GM12874 (cell line): ENCODE data around the gene NRG3.

ENCODE experiments used
- TF ChIP-seq, protein P1 (sequence below): IDR thresholded peaks from 2 replicates; pipeline ENCODE4 v1.5.1; 2011; ENCODE audit warnings: low read depth, mild to moderate bottlenecking, control low read depth, low read length, moderate library complexity; ENCODE audit not compliant: insufficient read depth

Gene NRG3

DNA sequence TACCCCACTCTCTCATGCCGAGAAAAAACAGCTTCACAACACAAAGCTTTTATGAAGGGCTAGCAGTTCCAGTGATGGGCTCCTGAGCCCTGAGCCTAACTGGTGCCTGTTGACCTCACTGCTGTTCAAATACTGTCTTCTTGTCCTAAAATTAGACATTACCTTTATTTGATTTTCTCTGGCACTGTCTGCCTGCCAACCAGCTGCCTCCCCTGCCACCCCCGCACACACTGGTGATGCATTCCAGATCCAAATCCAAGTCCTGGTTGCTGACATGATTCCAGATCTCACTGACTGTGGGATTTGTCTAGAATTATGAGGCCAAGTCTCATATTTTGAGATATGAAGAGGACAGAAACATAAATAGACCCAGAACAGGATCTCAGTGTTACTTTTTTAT, 816.2 kb downstream of the NRG3 start:
- TF ChIP-seq, protein P1, sequence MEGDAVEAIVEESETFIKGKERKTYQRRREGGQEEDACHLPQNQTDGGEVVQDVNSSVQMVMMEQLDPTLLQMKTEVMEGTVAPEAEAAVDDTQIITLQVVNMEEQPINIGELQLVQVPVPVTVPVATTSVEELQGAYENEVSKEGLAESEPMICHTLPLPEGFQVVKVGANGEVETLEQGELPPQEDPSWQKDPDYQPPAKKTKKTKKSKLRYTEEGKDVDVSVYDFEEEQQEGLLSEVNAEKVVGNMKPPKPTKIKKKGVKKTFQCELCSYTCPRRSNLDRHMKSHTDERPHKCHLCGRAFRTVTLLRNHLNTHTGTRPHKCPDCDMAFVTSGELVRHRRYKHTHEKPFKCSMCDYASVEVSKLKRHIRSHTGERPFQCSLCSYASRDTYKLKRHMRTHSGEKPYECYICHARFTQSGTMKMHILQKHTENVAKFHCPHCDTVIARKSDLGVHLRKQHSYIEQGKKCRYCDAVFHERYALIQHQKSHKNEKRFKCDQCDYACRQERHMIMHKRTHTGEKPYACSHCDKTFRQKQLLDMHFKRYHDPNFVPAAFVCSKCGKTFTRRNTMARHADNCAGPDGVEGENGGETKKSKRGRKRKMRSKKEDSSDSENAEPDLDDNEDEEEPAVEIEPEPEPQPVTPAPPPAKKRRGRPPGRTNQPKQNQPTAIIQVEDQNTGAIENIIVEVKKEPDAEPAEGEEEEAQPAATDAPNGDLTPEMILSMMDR, result no peak

DNA sequence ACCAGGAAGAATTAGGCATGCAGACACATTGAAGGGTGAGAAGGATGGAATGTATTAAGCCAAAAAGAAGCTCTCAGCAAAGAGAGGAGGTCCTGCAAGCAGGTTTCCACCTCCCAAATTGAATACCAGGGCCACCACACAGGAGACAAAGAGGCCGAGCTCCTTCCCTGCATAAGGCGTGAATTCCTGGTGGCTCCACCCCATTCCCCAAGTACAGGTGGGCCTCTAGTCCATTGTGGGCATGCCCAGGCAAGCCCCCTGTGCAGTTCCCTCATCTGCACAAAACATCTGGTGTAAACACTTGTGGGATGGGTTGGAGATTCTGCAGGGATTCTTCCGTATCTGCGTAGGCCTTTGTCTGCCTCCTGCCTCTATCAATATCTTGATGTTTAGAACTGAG, 817.5 kb downstream of the NRG3 start:
- TF ChIP-seq, protein P1, result no peak

DNA sequence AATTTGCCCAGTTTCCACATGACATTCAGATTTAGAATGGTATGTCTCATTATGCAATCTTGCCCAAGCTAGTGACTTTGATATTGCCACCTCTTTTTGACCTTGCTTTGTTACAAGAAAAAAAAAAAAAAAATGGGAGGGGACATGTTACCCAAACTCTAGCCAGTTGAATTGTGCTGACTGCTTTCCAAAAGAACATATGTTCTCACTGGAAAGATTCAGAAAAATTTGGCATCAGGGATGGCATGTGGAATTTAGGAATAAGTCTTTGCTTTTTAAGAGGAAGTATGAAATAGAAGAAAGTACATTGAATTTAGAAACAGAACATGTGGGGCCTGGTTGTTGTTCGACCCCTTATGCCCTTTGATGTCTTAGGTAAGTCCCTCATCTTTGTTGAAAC, 846.8 kb downstream of the NRG3 start:
- TF ChIP-seq, protein P1, result no peak

DNA sequence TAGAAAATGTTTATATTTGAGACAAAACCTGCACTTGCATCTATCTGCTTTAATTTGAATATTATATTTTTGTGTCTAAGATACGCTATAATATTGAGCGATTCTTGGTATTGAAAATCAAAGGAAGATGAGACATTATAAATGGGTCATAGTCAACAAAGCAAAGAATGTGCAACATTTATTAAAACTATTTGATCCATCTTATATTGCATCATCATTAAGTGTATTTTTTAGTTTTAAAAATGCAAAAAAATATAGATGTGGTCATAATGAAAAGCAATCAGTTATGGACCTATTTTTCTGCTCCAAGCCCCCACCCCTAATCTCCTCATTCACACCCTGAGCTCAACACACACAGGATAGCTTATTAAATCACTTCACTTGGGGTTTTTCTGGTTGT, 847.3 kb downstream of the NRG3 start:
- TF ChIP-seq, protein P1, result no peak

DNA sequence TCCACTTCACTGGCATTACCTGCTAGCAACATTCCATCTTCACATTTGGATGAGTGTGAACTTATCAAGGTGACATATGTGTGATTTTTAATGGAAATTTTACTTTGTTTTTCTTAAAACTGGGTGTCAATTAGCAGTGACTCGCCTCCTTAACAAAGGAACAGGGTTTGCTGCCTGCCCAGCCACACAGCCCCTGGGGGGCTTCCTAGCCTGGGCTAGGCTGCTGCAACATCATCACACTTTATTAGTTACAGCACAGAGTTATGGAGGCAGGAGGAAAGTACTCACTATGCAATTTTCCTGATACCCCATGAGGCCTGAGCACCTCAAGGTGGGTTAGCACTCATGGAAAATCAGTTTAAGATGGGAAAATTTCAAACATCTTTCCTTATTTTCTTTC, 861.3 kb downstream of the NRG3 start:
- TF ChIP-seq, protein P1, result no peak

DNA sequence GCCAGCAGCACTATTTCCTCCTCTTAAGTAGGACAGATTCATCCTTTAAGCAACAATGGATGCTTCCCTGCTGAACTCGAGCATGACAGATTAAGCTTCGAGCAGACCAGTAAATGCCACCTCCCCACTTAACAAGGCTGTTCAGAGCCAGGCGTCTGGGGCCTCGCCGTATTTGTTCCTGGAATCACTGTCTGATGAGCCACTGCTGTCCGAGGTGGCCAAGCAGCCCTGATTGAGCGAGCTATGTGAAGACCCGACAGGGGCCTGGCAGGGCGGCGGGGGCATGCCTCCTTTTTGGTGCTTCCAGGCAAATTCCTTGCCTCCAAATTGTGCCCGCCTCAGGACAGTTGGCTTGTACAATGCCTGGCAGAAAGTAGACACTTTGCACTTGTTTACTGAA, 862.6 kb downstream of the NRG3 start:
- TF ChIP-seq, protein P1, result no peak

DNA sequence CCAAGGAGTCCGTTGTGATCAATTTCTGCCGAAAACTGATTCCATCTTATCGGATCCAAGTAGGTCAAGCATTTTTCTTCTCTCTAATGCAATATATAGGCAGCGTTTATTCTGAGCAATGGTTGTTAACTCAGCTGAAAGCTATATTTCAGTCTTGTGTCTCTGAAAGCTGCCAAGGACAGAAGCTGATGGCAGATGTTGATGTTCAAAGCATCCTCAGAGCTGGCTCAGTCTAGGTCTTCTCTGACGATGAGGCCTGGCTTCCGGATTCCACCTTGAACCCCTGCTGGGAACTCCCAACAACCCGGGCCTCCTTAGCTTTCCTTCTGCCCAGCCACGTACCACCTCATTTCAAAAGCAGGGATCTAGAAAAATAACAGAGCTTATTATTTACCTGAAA, 863.6 kb downstream of the NRG3 start:
- TF ChIP-seq, protein P1, result no peak

DNA sequence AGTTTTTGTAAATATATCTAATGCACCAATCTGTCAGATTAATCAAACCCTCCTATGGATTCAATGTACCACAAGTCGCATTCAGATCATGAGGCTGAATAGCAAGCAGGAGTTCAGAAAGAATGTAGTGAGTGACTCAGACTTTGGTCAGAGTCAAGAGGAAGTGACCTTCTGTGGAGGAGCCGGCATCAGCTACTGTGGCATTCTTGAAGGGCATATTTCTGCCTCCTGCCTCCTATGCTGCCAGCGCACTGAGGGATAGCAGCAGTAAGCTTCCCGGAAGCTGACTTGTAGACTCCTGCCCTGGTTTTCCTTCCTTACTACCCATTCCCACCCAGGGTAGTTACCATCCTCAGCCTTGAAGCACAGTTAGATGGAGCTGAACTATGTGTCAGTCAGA, 867.5 kb downstream of the NRG3 start:
- TF ChIP-seq, protein P1, result no peak
